HepG2 (cell line): Measurements from ENCODE around the gene DUSP7. TPM values are rescaled to one million over a fixed set of nuclear protein-coding genes. Genes with fewer than 3 reads are reported as not detected.

Source experiments
- ATAC-seq: fragments of 200-7000 bp; cut with Tn5 transposase; 3 replicates; pipeline ENCODE4 v1.9.1; 2020; ENCODE audit warnings: mild to moderate bottlenecking, moderate library complexity
- BruUV-seq: library from RNA; stranded (reverse); fragments of 400-500 nt; replicated peaks from 2 replicates; lab custom pipeline; 2021; lab: Mats Ljungman, UMichigan
- CTCF ChIA-PET: fragments of 300-600 bp; formaldehyde crosslinking; extraction: SDS; loops from one replicate; lab custom pipeline; 2021; ENCODE audit warnings: low total read pairs, inconsistent platforms, low intra/inter-chr PET ratio; lab: Yijun Ruan, JAX
- POLR2A ChIA-PET: fragments of 350-600 bp; sonication (Branson Sonifier 250); formaldehyde crosslinking; loops from one replicate; lab custom pipeline; 2020; ENCODE audit warnings: antibody characterized with exemption, inconsistent platforms; lab: Yijun Ruan, JAX
- DNase-seq: peaks from one replicate; pipeline ENCODE4 v3.0.0-alpha.2; 2015; ENCODE audit warnings: low spot score
- FAIRE-seq: peaks from 3 replicates; lab custom pipeline; 2011; peaks lifted over from hg19 to GRCh38; lab: Jason Lieb, UNC
- H2AFZ ChIP-seq: one replicate; pipeline ENCODE4 v1.6.1; 2011; ENCODE audit warnings: low read length, inconsistent platforms
- H3K27ac ChIP-seq: fragments of 300-600 bp; 3 replicates; pipeline ENCODE4 v1.8.0; 2011; ENCODE audit warnings: mixed run types, mild to moderate bottlenecking, mixed read lengths, low read length, inconsistent platforms; ENCODE audit not compliant: insufficient read depth; ENCODE audit errors: extremely low read length
- H3K27me3 ChIP-seq, 2 experiments: fragments of 200-600 bp in 1 of 2; 2 replicates in 1 of 2; 3 replicates in 1 of 2; pipeline versions ENCODE4 v1.6.0 to v1.8.0; 2011; ENCODE audit warnings: low read length in 2 of 2, mild to moderate bottlenecking in 2 of 2, moderate library complexity in 2 of 2, inconsistent platforms in 1 of 2; ENCODE audit not compliant: insufficient read depth in 2 of 2, control insufficient read depth in 1 of 2
- H3K36me3 ChIP-seq, 2 experiments: fragments of 200-600 bp in 1 of 2; replicated peaks in 1 of 2; 2 replicates in 1 of 2; 3 replicates in 1 of 2; pipeline versions ENCODE4 v1.5.1 to v1.8.0; 2011; ENCODE audit warnings: low read length in 2 of 2, inconsistent platforms in 1 of 2; ENCODE audit not compliant: insufficient read depth in 2 of 2, control insufficient read depth in 1 of 2
- H3K4me1 ChIP-seq: 2 replicates; pipeline ENCODE4 v1.5.1; 2012; ENCODE audit warnings: low read length, inconsistent platforms; ENCODE audit not compliant: insufficient read depth
- H3K4me2 ChIP-seq: 2 replicates; pipeline ENCODE4 v1.6.0; 2011; ENCODE audit warnings: low read depth, low read length, inconsistent platforms
- H3K4me3 ChIP-seq, 3 experiments: fragments of 200-600 bp in 1 of 3; sonication (generic), shearing (Covaris generic) in 1 of 3; replicated peaks in 1 of 3; 2 replicates each; pipeline ENCODE4 v1.5.1; 2011 to 2016; ENCODE audit warnings: low read length in 3 of 3, inconsistent platforms in 2 of 3, low read depth in 2 of 3, mild to moderate bottlenecking in 2 of 3, control low read depth in 1 of 3, mixed read lengths in 1 of 3; ENCODE audit not compliant: insufficient read depth in 1 of 3
- H3K79me2 ChIP-seq: one replicate; pipeline ENCODE4 v1.6.1; 2011; ENCODE audit warnings: low read length, inconsistent platforms; ENCODE audit not compliant: insufficient read depth
- H3K9ac ChIP-seq: 2 replicates; pipeline ENCODE4 v1.6.0; 2011; ENCODE audit warnings: mild to moderate bottlenecking, low read depth, low read length, inconsistent platforms; ENCODE audit not compliant: insufficient read depth
- H3K9me3 ChIP-seq: 2 replicates; pipeline ENCODE4 v1.5.1; 2012; ENCODE audit warnings: mild to moderate bottlenecking, low read length
- H4K20me1 ChIP-seq: 2 replicates; pipeline ENCODE4 v1.6.0; 2011; ENCODE audit warnings: inconsistent platforms, mild to moderate bottlenecking, low read length, moderate library complexity; ENCODE audit not compliant: insufficient read depth
- ATF7 ChIP-seq, 2 experiments: fragments of 450-650 bp in 1 of 2; sonication (generic) in 1 of 2; formaldehyde crosslinking in 1 of 2; IDR thresholded peaks; 2 replicates each; pipeline versions ENCODE4 v1.4.0 to v1.6.1; 2016 to 2020; ENCODE audit warnings: antibody characterized with exemption in 1 of 2, mild to moderate bottlenecking in 1 of 2, missing genetic modification reagents in 1 of 2
- CBFB ChIP-seq: sonication (generic); formaldehyde crosslinking; IDR thresholded peaks from 2 replicates; pipeline ENCODE4 v1.4.0; 2020; ENCODE audit warnings: missing genetic modification reagents
- KDM2A ChIP-seq: sonication (generic); formaldehyde crosslinking; IDR thresholded peaks from 2 replicates; pipeline ENCODE4 v1.4.0; 2020; ENCODE audit warnings: low read depth, missing genetic modification reagents, borderline replicate concordance
- KDM6A ChIP-seq: IDR thresholded peaks from 2 replicates; pipeline ENCODE4 v1.6.1; 2016; ENCODE audit warnings: low read depth
- MBD4 ChIP-seq: IDR thresholded peaks from 2 replicates; pipeline ENCODE4 v1.6.1; 2012; ENCODE audit warnings: low read length, inconsistent platforms, borderline replicate concordance
- NFIC ChIP-seq: IDR thresholded peaks from 2 replicates; pipeline ENCODE4 v1.6.1; 2012; ENCODE audit warnings: mild to moderate bottlenecking, low read length, inconsistent platforms
- PRPF4 ChIP-seq: fragments of 200-400 bp; formaldehyde crosslinking; IDR thresholded peaks from 2 replicates; pipeline ENCODE4 v1.6.1; 2016; ENCODE audit warnings: low read length, low read depth; ENCODE audit not compliant: poor library complexity, severe bottlenecking
- TOE1 ChIP-seq: sonication (generic); formaldehyde crosslinking; IDR thresholded peaks from 2 replicates; pipeline ENCODE4 v1.4.0; 2020; ENCODE audit warnings: mild to moderate bottlenecking, missing genetic modification reagents
- ZBTB42 ChIP-seq: sonication (generic); formaldehyde crosslinking; IDR thresholded peaks from 2 replicates; pipeline ENCODE4 v1.5.0; 2020; ENCODE audit warnings: mild to moderate bottlenecking, missing genetic modification reagents
- ZNF20 ChIP-seq: sonication (generic); formaldehyde crosslinking; IDR thresholded peaks from 2 replicates; pipeline ENCODE4 v1.4.0; 2020; ENCODE audit warnings: mild to moderate bottlenecking, moderate library complexity, missing genetic modification reagents
- ZNF546 ChIP-seq: sonication (generic); formaldehyde crosslinking; conservative IDR thresholded peaks from 2 replicates; pipeline ENCODE4 v1.8.1; 2023; ENCODE audit warnings: mild to moderate bottlenecking, missing genetic modification reagents
- WGBS: methylation state at CpG from one replicate; pipeline ENCODE4 v1.1.6; 2017; ENCODE audit warnings: low lambda C conversion rate; 5-methylcytosine and 5-hydroxymethylcytosine counted together
- in situ Hi-C: cut with HindIII; loops from 2 replicates; pipeline ENCODE4 v1.10.0; 2017; ENCODE audit warnings: low pct_unique_long_range_greater_than_20kb; ENCODE audit not compliant: extremely low pct_ligation_motif_present
- intact Hi-C: fragments of 100-400 bp; cut with micrococcal nuclease; formaldehyde crosslinking; loops from one replicate; pipeline ENCODE4 v1.10.0; 2022; ENCODE audit not compliant: unreplicated experiment
- polyA plus RNA-seq, 8 experiments: library from polyadenylated mRNA; depleted of rRNA in 3 of 8; stranded (reverse) in 7 of 8; unstranded in 1 of 8; fragments of >200 nt; fragmentation: Illumina TruSeq in 4 of 8; extraction: Trizol in 4 of 8; gene quantifications; 2 replicates each; pipeline versions ENCODE4 v1.2.1 to v1.2.3, GENCODE V29; 2011 to 2016; ENCODE audit warnings: low read depth in 4 of 8, missing spikeins in 1 of 8, mixed read lengths in 1 of 8; ENCODE audit not compliant: insufficient read depth in 1 of 8
- total RNA-seq, 5 experiments: library from RNA; depleted of rRNA; stranded (reverse); fragments of >200 nt; fragmentation: Illumina TruSeq; extraction: Trizol; gene quantifications; 2 replicates each; pipeline ENCODE4 v1.2.3, GENCODE V29; 2016; ENCODE audit warnings: low read depth in 1 of 5
- TF ChIP-seq, protein P1 (sequence below): sonication (generic); formaldehyde crosslinking; IDR thresholded peaks from 2 replicates; pipeline ENCODE4 v1.8.0; 2022; ENCODE audit warnings: missing genetic modification reagents, mild to moderate bottlenecking, borderline replicate concordance
- TF ChIP-seq, protein P2 (sequence below): sonication (generic); formaldehyde crosslinking; IDR thresholded peaks from 2 replicates; pipeline ENCODE4 v1.4.0; 2020; ENCODE audit warnings: missing genetic modification reagents
- TF ChIP-seq, protein P3 (sequence below): sonication (generic); formaldehyde crosslinking; IDR thresholded peaks from 2 replicates; pipeline ENCODE4 v1.4.0; 2020; ENCODE audit warnings: missing genetic modification reagents

The DUSP7 gene
- total and polyA plus RNA-seq, 2 of the 13 experiments (the other 11 are each of a cell fraction or from before 2014, with no cell fraction given) = 6.6 to 8.8 TPM

DNA sequence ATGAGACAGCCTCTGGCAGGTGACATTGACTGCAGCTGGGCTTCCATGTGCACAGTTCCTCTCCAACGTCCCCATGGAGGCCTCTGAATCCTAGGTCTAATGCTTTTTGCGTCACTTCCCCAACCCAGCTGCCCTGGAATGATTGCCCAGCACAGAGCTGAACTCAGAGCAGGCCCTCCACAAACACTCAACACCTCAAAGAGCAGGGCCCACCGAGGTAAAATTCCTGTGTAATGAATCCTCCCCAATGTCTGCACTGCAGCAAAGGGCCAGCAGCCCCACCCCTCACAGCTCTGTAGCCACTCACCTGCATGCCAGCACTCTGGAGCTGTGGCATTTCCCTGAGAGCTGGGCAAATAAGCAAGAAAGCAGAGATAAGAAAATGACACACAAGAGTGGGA lies 42.6 kb upstream of the DUSP7 start:
- no peaks in the 10 kb centered on the region for H3K79me2 ChIP-seq
- H3K27me3 ChIP-seq = no peaks in the 10 kb centered on the region
- H3K36me3 ChIP-seq = peaks cover 0 to 33% of the 10 kb centered on the region in 2 experiments
- no peaks in the 10 kb centered on the region for H4K20me1 ChIP-seq
- H3K4me2 ChIP-seq = no peak overlapping the region
- no peak overlapping the region for H3K9ac ChIP-seq
- ChIA-PET CTCF (no interaction called here), POLR2A (no interaction called here)
- no peak overlapping the region for H3K4me3 ChIP-seq
- H3K27ac ChIP-seq = no peak overlapping the region
- no peak for FAIRE-seq
- intact Hi-C loops (no loop called here), in situ Hi-C loops (no loop called here)
- 65% methylated on average over 3 of the region's 3 CpGs for WGBS
- ATAC-seq = no peak
- BruUV-seq = no TSS peak
- DNase-seq = peak; percentile 38
- TF ChIP-seq, protein P1, sequence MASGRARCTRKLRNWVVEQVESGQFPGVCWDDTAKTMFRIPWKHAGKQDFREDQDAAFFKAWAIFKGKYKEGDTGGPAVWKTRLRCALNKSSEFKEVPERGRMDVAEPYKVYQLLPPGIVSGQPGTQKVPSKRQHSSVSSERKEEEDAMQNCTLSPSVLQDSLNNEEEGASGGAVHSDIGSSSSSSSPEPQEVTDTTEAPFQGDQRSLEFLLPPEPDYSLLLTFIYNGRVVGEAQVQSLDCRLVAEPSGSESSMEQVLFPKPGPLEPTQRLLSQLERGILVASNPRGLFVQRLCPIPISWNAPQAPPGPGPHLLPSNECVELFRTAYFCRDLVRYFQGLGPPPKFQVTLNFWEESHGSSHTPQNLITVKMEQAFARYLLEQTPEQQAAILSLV = no peak
- TF ChIP-seq ZNF546 (CRISPR knock-in tag) (no peak), ZBTB42 (CRISPR knock-in tag) (no peak), PRPF4 (no peak), ATF7 (IDR thresholded peaks at IDR 0.05) (no peak), ATF7 (CRISPR knock-in tag; IDR thresholded peaks at IDR 0.05) (no peak), NFIC (no peak), ZNF20 (CRISPR knock-in tag) (no peak), MBD4 (no peak), KDM6A (CRISPR knock-in tag) (no peak), TOE1 (CRISPR knock-in tag) (no peak), CBFB (CRISPR knock-in tag) (no peak), KDM2A (CRISPR knock-in tag) (no peak)
- TF ChIP-seq, protein P2, sequence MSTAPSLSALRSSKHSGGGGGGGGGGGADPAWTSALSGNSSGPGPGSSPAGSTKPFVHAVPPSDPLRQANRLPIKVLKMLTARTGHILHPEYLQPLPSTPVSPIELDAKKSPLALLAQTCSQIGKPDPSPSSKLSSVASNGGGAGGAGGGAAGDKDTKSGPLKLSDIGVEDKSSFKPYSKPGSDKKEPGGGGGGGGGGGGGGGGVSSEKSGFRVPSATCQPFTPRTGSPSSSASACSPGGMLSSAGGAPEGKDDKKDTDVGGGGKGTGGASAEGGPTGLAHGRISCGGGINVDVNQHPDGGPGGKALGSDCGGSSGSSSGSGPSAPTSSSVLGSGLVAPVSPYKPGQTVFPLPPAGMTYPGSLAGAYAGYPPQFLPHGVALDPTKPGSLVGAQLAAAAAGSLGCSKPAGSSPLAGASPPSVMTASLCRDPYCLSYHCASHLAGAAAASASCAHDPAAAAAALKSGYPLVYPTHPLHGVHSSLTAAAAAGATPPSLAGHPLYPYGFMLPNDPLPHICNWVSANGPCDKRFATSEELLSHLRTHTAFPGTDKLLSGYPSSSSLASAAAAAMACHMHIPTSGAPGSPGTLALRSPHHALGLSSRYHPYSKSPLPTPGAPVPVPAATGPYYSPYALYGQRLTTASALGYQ = no peak
- TF ChIP-seq, protein P3, sequence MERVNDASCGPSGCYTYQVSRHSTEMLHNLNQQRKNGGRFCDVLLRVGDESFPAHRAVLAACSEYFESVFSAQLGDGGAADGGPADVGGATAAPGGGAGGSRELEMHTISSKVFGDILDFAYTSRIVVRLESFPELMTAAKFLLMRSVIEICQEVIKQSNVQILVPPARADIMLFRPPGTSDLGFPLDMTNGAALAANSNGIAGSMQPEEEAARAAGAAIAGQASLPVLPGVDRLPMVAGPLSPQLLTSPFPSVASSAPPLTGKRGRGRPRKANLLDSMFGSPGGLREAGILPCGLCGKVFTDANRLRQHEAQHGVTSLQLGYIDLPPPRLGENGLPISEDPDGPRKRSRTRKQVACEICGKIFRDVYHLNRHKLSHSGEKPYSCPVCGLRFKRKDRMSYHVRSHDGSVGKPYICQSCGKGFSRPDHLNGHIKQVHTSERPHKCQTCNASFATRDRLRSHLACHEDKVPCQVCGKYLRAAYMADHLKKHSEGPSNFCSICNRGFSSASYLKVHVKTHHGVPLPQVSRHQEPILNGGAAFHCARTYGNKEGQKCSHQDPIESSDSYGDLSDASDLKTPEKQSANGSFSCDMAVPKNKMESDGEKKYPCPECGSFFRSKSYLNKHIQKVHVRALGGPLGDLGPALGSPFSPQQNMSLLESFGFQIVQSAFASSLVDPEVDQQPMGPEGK (CRISPR knock-in tag) = no peak
- H3K9me3 ChIP-seq = no peaks in the 10 kb centered on the region
- H3K4me1 ChIP-seq = peaks cover 5% of the 10 kb centered on the region; the same call in 1 of the 2 replicates
- no peak overlapping the region for H2AFZ ChIP-seq
